DOHH2 (cell line): ENCODE results near the gene AKAP13.

ENCODE experiments used
- H3F3A ChIP-seq: fragments of 200-600 bp; sonication (generic), shearing (Covaris generic); 2 replicates; pipeline ENCODE4 v1.6.0; 2016; ENCODE audit warnings: antibody characterized with exemption, mild to moderate bottlenecking; ENCODE audit not compliant: control insufficient read depth, insufficient read depth
- H3K27ac ChIP-seq: fragments of 200-600 bp; sonication (generic); 2 replicates; pipeline ENCODE4 v1.5.1; 2014; ENCODE audit warnings: low read depth, mild to moderate bottlenecking, low read length, moderate library complexity
- H3K27me3 ChIP-seq: fragments of 200-600 bp; sonication (generic); 2 replicates; pipeline ENCODE4 v1.6.1; 2014; ENCODE audit warnings: mild to moderate bottlenecking, low read length, mixed read lengths; ENCODE audit not compliant: control insufficient read depth
- H3K36me3 ChIP-seq: fragments of 200-600 bp; sonication (generic); 2 replicates; pipeline ENCODE4 v1.6.1; 2014; ENCODE audit warnings: mild to moderate bottlenecking, low read length, moderate library complexity, mixed read lengths; ENCODE audit not compliant: control insufficient read depth
- H3K4me1 ChIP-seq: fragments of 200-600 bp; sonication (generic); 2 replicates; pipeline ENCODE4 v1.6.1; 2014; ENCODE audit warnings: mild to moderate bottlenecking, low read length, mixed read lengths; ENCODE audit not compliant: control insufficient read depth
- H3K4me2 ChIP-seq: fragments of 200-600 bp; sonication (generic); 2 replicates; pipeline ENCODE4 v1.6.0; 2014; ENCODE audit warnings: mild to moderate bottlenecking, low read length, moderate library complexity
- H3K4me3 ChIP-seq: fragments of 200-600 bp; sonication (generic); 2 replicates; pipeline ENCODE4 v1.5.1; 2014; ENCODE audit warnings: mild to moderate bottlenecking, low read length, mixed read lengths
- H3K79me2 ChIP-seq: fragments of 200-600 bp; sonication (generic); 2 replicates; pipeline ENCODE4 v1.6.1; 2014; ENCODE audit warnings: mild to moderate bottlenecking, low read length, mixed read lengths; ENCODE audit not compliant: control insufficient read depth
- H3K9me2 ChIP-seq: fragments of 200-600 bp; sonication (generic); replicated peaks from 2 replicates; pipeline ENCODE4 v1.6.1; 2014; ENCODE audit warnings: mild to moderate bottlenecking, low read length, mixed read lengths; ENCODE audit not compliant: control insufficient read depth
- H3K9me3 ChIP-seq: fragments of 200-600 bp; sonication (generic); 2 replicates; pipeline ENCODE4 v1.6.1; 2014; ENCODE audit warnings: antibody characterized with exemption, low read length, mixed read lengths; ENCODE audit not compliant: control insufficient read depth, insufficient read depth
- H4K20me1 ChIP-seq: fragments of 200-600 bp; sonication (generic); 2 replicates; pipeline ENCODE4 v1.6.0; 2014; ENCODE audit warnings: low read depth, mild to moderate bottlenecking, antibody characterized with exemption, low read length, moderate library complexity; ENCODE audit not compliant: control insufficient read depth, insufficient read depth
- CTCF ChIP-seq: fragments of 200-600 bp; sonication (generic); IDR thresholded peaks from one replicate; pipeline ENCODE4 v1.5.1; 2014; ENCODE audit warnings: antibody characterized with exemption, mild to moderate bottlenecking, low read depth, low read length; ENCODE audit not compliant: poor library complexity, severe bottlenecking
- EZH2phosphoT487 ChIP-seq: fragments of 200-600 bp; sonication (generic); IDR thresholded peaks from 2 replicates; pipeline ENCODE4 v1.6.1; 2017; ENCODE audit warnings: borderline replicate concordance, mild to moderate bottlenecking, antibody characterized with exemption, low read length, moderate library complexity, mixed read lengths

AKAP13 gene

GRCh38 chr15:85748729-85749128 is 368.3 kb downstream of the AKAP13 start:
- TF ChIP-seq EZH2phosphoT487 = no peak
- TF ChIP-seq CTCF = no peak
- no peak overlapping the region for H3K27ac ChIP-seq
- H3K27me3 ChIP-seq = no peaks in the 10 kb centered on the region
- no peaks in the 10 kb centered on the region for H3K4me1 ChIP-seq
- no peaks in the 10 kb centered on the region for H3K9me2 ChIP-seq
- H3K36me3 ChIP-seq = peaks cover 51% of the 10 kb centered on the region
- H3K79me2 ChIP-seq = no peaks in the 10 kb centered on the region
- 0 out of 2 replicates have a peak, but pooled peaks cover 6% of the 10 kb centered on the region for H3F3A ChIP-seq
- no peaks in the 10 kb centered on the region for H3K9me3 ChIP-seq
- H4K20me1 ChIP-seq = no peaks in the 10 kb centered on the region; the same call in 1 of the 2 replicates
- H3K4me2 ChIP-seq = no peak overlapping the region
- H3K4me3 ChIP-seq = no peak overlapping the region

DNA sequence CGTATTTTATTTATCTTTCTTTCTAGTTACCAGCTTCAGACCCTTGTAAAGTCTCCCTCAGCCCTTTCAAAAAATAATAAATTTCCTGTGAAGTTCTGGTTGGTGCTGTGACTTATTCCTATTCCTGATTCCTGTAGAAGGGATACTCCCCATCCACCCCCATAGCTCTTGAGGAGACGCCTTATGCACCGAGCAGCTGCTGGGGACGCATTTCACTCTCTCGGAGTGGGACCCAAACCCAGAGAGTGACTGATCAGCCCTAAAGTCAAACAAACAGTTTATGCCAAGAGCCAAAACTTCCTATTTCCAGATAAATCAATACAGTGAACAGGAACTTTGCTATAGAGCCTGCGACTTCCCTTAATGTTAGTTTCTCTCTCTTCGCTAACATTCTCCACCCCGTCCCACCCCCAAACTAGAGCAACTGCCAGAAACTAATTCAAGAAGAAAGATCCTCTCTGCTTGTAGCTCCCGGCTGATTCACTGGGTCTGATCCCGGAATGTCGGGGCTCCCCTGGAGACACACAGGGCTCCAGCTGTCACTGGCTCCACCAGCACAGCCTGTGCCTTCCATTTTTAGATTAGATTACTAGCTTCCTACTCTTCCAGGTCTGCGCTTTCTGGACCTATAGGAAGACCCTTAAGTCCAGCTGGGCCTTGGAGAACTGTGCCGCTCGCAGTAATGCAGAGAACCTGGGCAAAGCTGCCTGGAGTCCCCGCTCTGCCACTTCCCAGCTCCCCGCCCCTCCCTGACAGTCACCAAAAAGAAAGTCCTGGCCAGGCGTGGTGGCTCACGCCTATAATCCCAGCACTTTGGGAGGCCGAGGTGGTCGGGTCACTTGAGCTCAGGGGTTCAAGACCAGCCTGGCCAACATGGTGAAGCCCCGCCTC is 369.1 kb downstream of the AKAP13 start:
- H3K4me2 ChIP-seq = no peak overlapping the region
- 0 out of 2 replicates have a peak, but pooled peaks cover 6% of the 10 kb centered on the region for H3F3A ChIP-seq
- H3K36me3 ChIP-seq = peaks cover 43% of the 10 kb centered on the region
- no peaks in the 10 kb centered on the region for H3K4me1 ChIP-seq
- H3K27me3 ChIP-seq = no peaks in the 10 kb centered on the region
- H3K27ac ChIP-seq = no peak overlapping the region
- no peak for TF ChIP-seq CTCF
- TF ChIP-seq EZH2phosphoT487 = no peak
- no peaks in the 10 kb centered on the region; the same call in 1 of the 2 replicates for H4K20me1 ChIP-seq
- H3K9me3 ChIP-seq = no peaks in the 10 kb centered on the region
- no peaks in the 10 kb centered on the region for H3K79me2 ChIP-seq
- H3K4me3 ChIP-seq = no peak overlapping the region
- H3K9me2 ChIP-seq = no peaks in the 10 kb centered on the region

GRCh38 chr15:85750319-85751290 is 370.2 kb downstream of the AKAP13 start:
- Histone ChIP-seq H3K79me2 (no peaks in the 10 kb centered on the region), H3K4me1 (no peaks in the 10 kb centered on the region), H4K20me1 (no peaks in the 10 kb centered on the region; the same call in 1 of the 2 replicates), H3K4me3 (no peak overlapping the region), H3K27ac (no peak overlapping the region), H3K27me3 (no peaks in the 10 kb centered on the region), H3K4me2 (no peak overlapping the region), H3K9me3 (no peaks in the 10 kb centered on the region), H3K9me2 (no peaks in the 10 kb centered on the region), H3F3A (0 out of 2 replicates have a peak, but pooled peaks cover 6% of the 10 kb centered on the region), H3K36me3 (peaks cover 32% of the 10 kb centered on the region)
- TF ChIP-seq CTCF (no peak), EZH2phosphoT487 (no peak)
